ENCODE measurements around the gene EZH1.
"Not testable (repeated sequence)": the region's sequence is repeated elsewhere in the genome, so short reads cannot be mapped to it uniquely, and the experiment has no call there.

EZH1 gene

DNA sequence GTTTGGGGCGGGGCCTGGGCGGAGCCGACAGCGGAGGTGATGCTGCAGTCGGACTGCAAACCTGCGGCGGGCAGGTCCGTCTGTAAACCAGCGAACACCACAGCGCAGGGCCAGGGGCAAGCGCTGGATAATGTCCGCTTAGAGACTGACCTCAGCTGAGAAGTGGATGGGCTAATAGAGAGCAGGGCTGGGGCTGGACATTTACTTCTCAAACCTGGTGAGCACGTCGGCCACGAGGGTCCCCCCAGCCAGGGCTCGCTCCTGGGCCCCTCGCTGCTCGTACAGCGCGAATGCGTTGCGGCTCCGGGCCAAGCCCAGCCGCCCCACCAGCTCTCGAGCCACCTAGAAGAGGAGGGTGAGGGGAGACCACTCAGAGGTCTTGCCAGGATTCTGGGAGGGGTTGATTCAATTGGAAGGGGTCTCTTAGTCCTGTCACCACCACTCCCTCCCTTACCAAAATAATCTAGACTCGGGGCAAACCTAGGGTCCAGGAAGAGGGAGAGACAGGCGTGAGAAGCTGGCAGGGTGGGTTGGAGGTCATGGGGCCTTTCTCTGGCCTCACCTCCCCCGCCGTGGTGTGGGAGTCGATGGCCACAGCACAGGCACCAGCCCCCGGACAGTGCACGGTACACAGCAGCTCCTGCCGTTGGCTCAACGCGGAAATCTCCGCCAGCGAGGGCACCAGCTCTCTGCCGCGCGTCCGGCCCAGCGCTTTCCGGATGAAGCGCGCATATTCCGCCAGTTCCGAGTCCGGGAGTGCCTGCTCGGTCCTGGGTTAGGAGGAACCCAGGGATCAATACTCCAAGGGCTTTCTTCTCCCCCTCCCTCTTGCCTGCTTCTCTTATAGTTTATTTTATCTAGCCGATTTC is 73.8 kb downstream of the EZH1 start:
- Histone ChIP-seq H3K27ac (ENCODE audit: low read length) (no peak overlapping the region), H3K36me3 (ENCODE audit: control insufficient read depth, low read depth, low read length) (peaks cover 5% of the 10 kb centered on the region), H3K27me3 (ENCODE audit: control insufficient read depth, insufficient read depth, low read length) (peaks cover 69% of the 10 kb centered on the region), H3K4me1 (ENCODE audit: control insufficient read depth, low read depth, low read length) (peaks cover 25% of the 10 kb centered on the region), H3K9me3 (ENCODE audit: control insufficient read depth, low read depth, low read length) (no peaks in the 10 kb centered on the region), H3K9ac (ENCODE audit: low read length) (no peak overlapping the region), H3K4me3 (ENCODE audit: low read length) (peak overlapping the region; percentile 66)

DNA sequence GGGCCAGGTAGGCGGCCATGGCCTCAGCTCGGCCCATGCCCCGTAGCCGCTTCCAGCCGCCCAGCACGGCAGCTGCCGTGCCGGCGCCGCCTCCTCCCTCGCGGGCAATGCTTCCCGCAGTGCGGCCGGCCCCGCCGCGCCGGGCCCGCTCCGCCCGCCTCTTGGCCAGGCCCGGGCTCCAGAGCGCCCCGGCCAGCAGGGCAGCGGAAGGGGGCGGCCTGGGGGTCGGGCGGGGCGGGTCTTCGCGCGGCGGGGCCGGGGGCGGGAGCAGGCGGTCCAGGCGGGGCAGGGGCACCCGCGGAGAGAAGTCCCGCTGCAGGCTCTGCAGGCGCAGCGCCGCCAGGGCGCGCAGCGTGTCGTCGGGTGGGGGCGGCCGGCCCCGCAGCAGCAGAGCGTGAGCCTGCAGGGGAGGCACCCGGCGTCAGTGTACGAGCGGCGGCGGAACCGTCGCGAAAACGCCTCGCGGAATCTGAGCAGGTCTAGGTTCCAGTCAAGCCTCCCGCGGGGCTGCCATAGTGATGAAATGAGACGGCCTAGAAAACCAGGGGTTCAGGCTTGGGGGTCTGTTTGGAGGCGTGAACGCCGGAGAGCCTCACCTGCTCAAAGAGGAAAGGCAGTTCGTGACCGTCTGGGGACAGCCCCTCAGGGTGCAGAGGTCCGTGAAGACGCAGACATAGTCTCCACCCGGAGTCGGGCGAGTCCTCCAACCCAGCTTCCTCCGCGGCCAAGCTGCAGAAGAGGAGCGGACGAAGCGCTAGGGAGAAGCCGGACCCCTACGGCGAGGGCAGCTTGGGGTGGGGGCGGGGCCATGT is 74.7 kb downstream of the EZH1 start:
- Histone ChIP-seq H3K9ac (ENCODE audit: low read length) (no peak overlapping the region), H3K4me1 (ENCODE audit: control insufficient read depth, low read depth, low read length) (peaks cover 25% of the 10 kb centered on the region), H3K4me3 (ENCODE audit: low read length) (peak overlapping the region; percentile 66), H3K27me3 (ENCODE audit: control insufficient read depth, insufficient read depth, low read length) (peaks cover 61% of the 10 kb centered on the region), H3K27ac (ENCODE audit: low read length) (no peak overlapping the region), H3K36me3 (ENCODE audit: control insufficient read depth, low read depth, low read length) (peaks cover 5% of the 10 kb centered on the region), H3K9me3 (ENCODE audit: control insufficient read depth, low read depth, low read length) (no peaks in the 10 kb centered on the region)

DNA sequence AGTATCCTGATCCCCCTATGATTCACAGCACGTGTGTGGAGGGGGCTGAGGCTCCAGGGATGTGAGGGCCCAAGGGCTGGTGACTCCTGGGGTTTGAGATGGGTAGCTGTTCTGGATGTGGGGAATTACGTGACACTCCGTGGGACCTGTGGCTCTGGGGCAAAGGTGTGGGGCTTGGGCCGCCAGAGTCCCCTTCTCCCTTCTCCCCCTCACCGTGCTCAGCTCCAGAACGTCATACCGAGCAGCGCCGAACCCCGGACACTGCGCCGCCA is 75.2 kb downstream of the EZH1 start:
- H3K9me3 ChIP-seq (ENCODE audit: control insufficient read depth, low read depth, low read length): no peaks in the 10 kb centered on the region
- peaks cover 5% of the 10 kb centered on the region for H3K36me3 ChIP-seq (ENCODE audit: control insufficient read depth, low read depth, low read length)
- H3K9ac ChIP-seq (ENCODE audit: low read length): no peak overlapping the region
- H3K4me1 ChIP-seq (ENCODE audit: control insufficient read depth, low read depth, low read length): peaks cover 24% of the 10 kb centered on the region
- H3K4me3 ChIP-seq (ENCODE audit: low read length): peak overlapping the region; percentile 51
- peaks cover 56% of the 10 kb centered on the region for H3K27me3 ChIP-seq (ENCODE audit: control insufficient read depth, insufficient read depth, low read length)
- no peak overlapping the region for H3K27ac ChIP-seq (ENCODE audit: low read length)

DNA sequence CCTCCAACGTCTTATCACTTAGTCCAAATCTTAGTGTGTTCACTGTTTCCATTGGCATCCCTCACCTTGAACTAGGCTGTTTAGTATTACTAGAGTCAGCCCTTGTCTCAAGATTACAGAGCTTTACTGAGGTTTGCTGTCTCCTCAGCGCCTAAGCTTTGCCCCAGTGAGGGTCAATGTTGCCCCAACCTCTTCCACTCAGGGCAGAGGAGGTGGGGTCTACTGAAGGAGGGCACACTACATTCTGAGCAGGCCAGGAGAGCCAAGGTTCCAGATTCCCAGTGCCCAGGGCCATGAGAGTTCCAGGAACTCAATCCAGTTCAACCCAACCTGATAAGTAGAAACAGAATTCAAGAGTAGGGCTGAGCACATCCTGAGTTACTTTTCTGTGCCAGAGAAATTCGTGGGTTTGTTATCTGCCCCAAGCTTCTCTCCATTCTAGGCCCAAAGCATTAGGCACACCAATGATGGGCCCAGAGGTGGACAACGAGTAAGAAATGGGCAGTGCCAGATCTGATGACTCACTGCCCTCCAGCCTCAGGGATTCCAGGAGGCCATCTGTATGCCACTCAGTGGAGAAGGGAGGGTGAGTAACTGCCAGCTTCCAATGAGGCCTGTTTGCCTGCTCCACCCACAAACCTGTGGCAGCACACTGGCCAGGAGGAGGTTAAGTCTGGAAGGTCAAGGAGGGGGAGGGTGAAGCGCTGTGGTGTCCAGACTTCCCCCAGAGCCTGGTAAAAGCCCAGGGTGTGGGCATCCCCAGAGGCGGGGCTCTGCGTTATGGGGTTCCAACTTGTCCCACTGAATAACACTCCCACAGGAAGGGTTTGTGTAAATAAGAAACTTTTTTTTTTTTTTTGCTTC is 77.5 kb downstream of the EZH1 start:
- peaks cover 16% of the 10 kb centered on the region for H3K4me1 ChIP-seq (ENCODE audit: control insufficient read depth, low read depth, low read length)
- no peak overlapping the region for H3K4me3 ChIP-seq (ENCODE audit: low read length)
- no peaks in the 10 kb centered on the region for H3K9me3 ChIP-seq (ENCODE audit: control insufficient read depth, low read depth, low read length)
- no peak overlapping the region for H3K9ac ChIP-seq (ENCODE audit: low read length)
- no peak overlapping the region for H3K27ac ChIP-seq (ENCODE audit: low read length)
- H3K36me3 ChIP-seq (ENCODE audit: control insufficient read depth, low read depth, low read length): peaks cover 5% of the 10 kb centered on the region
- peaks cover 32% of the 10 kb centered on the region for H3K27me3 ChIP-seq (ENCODE audit: control insufficient read depth, insufficient read depth, low read length)

DNA sequence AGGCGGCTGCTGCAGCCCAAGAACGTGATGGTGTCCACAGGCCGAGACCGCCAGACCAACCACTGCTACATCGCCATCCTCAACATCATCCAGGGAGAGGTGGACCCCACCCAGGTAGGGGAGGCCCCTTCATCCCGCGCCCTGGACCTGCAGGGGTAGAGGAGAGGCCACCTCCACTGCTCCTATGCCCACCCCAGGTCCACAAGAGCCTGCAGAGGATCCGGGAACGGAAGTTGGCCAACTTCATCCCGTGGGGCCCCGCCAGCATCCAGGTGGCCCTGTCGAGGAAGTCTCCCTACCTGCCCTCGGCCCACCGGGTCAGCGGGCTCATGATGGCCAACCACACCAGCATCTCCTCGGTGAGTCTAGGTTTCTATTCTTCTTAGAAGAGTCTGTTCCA is 78.7 kb downstream of the EZH1 start:
- H3K9ac ChIP-seq (ENCODE audit: low read length): not testable (repeated sequence)

DNA sequence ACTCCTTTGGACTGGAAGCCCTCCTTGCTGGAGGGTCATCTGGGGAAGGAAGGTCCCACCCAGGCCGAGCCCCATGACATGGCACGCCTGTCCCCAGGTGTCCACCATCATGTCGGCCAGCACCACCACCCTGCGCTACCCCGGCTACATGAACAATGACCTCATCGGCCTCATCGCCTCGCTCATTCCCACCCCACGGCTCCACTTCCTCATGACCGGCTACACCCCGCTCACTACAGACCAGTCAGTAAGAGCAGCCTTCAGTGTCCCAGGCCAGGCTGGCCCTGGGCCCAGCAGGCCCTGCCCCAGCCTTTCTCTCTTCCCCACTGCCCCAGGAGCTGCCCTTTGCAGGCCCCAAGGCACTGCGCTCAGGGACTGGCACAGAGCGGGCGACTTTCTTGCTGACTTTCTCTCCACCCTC is 79.2 kb downstream of the EZH1 start:
- H3K27me3 ChIP-seq (ENCODE audit: control insufficient read depth, insufficient read depth, low read length): peaks cover 15% of the 10 kb centered on the region
- H3K27ac ChIP-seq (ENCODE audit: low read length): no peak overlapping the region
- H3K4me3 ChIP-seq (ENCODE audit: low read length): no peak overlapping the region
- no peaks in the 10 kb centered on the region for H3K9me3 ChIP-seq (ENCODE audit: control insufficient read depth, low read depth, low read length)
- H3K9ac ChIP-seq (ENCODE audit: low read length): no peak overlapping the region
- peaks cover 7% of the 10 kb centered on the region for H3K4me1 ChIP-seq (ENCODE audit: control insufficient read depth, low read depth, low read length)
- peaks cover 9% of the 10 kb centered on the region for H3K36me3 ChIP-seq (ENCODE audit: control insufficient read depth, low read depth, low read length)

More for the DNA sequence above, 78.7 kb downstream of the EZH1 start:
- H3K27me3 ChIP-seq (ENCODE audit: control insufficient read depth, insufficient read depth, low read length): peaks cover 20% of the 10 kb centered on the region
- H3K4me1 ChIP-seq (ENCODE audit: control insufficient read depth, low read depth, low read length); H3K36me3 ChIP-seq (ENCODE audit: control insufficient read depth, low read depth, low read length); H3K9me3 ChIP-seq (ENCODE audit: control insufficient read depth, low read depth, low read length); H3K27ac ChIP-seq (ENCODE audit: low read length); H3K4me3 ChIP-seq (ENCODE audit: low read length): not testable (repeated sequence)

DNA sequence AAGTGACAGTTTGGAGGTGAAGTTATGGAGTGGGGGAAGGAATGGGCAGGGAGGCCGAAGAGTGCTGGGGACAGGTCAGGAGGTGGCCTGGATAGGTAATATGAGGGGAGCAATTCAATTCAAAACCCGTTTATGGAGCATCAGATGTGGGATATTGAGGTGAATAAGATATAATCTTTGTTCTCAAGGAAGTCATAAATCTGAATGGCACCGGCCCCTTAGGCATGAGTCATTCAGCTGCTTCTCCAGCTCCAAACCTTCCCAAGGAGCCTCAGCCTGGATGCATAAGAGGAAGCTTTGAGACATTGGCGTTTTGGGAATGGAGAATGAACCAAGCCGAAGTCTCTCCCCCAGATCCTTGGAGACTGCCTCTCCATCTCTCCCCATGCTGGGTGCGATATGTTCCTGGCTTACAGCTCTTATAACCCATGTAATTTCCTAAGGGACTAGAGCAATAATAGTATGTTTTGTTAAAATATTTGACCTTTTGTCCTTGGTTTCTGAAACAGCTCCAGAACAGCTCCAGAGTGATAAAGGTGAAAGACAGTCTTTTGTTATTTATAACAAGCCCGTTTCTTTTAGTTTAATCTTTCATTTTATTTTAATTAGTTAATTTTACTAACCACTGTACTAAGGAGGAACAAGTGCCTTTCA is 84.0 kb downstream of the EZH1 start:
- H3K36me3 ChIP-seq (ENCODE audit: control insufficient read depth, low read depth, low read length): peaks cover 4% of the 10 kb centered on the region
- H3K27me3 ChIP-seq (ENCODE audit: control insufficient read depth, insufficient read depth, low read length): no peaks in the 10 kb centered on the region
- H3K27ac ChIP-seq (ENCODE audit: low read length): no peak overlapping the region
- no peak overlapping the region for H3K9ac ChIP-seq (ENCODE audit: low read length)
- no peaks in the 10 kb centered on the region for H3K9me3 ChIP-seq (ENCODE audit: control insufficient read depth, low read depth, low read length)
- peaks cover 7% of the 10 kb centered on the region for H3K4me1 ChIP-seq (ENCODE audit: control insufficient read depth, low read depth, low read length)
- peak overlapping the region; percentile 6 for H3K4me3 ChIP-seq (ENCODE audit: low read length)

DNA sequence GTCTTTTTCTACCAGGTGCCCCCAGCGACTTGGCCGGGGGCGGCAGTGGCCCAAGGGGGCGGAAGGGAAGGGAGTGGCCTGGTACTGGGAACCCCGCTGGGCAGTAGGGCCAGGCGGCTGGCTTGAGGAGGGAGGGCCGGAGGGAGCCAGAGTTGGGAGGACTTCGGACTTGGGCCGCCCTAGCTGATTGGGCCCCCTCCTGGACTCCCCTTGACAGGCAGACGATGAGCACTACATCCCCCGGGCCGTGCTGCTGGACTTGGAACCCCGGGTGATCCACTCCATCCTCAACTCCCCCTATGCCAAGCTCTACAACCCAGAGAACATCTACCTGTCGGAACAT is 84.9 kb downstream of the EZH1 start:
- peak overlapping the region; percentile 76 for H3K4me3 ChIP-seq (ENCODE audit: low read length)
- not testable (repeated sequence) for H3K27ac ChIP-seq (ENCODE audit: low read length); H3K36me3 ChIP-seq (ENCODE audit: control insufficient read depth, low read depth, low read length)

DNA sequence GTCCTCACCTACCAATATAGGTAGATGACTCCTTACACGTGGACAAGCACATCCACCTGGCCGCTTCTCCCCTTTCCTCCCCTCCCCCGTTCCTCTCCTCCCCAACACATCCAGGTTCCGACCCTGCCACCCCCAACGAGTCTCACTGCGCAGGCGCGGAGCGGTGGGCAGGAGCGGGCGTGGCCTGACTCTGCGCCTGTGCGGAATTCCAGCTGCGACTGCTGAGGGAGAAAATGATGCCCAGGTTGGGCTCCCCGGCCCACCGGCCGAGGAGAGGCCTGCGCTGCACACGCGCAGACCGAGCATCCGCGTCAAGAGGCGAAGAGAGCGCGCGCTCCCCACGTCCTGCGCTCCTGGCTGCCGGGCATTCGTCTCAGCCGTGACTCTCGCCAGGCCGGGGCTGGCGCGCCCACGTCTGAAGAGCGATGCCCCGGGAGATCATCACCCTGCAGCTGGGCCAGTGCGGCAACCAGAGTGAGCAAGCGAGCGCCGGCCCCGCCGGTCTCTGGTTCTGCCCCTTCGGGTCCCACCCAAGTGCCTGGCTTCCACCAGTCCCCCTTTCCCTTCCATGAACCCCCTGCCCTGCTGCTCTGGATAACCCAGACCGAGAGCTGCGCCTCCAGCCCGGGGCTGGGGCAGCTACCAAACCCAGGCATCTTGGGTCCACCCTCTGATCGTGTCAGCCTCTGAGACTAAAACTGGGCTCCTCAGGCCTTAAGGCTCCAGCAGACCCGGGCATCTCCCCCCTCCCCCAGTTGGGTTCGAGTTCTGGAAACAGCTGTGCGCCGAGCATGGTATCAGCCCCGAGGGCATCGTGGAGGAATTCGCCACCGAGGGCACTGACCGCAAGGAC is 85.5 kb downstream of the EZH1 start, which contains the start of gene TUBG2:
TUBG2 (plus strand) TSS at position 206 of the 853 bp plus-strand sequence; CDS start at position 426, 220 bp downstream.
- peak within 1 kb of the TSS; percentile 76 for H3K4me3 ChIP-seq (ENCODE audit: low read length)
- H3K27ac ChIP-seq (ENCODE audit: low read length): no peak within 1 kb of the TSS

More for the DNA sequence above, 84.9 kb downstream of the EZH1 start:
- not testable (repeated sequence) for H3K27me3 ChIP-seq (ENCODE audit: control insufficient read depth, insufficient read depth, low read length); H3K9me3 ChIP-seq (ENCODE audit: control insufficient read depth, low read depth, low read length); H3K4me1 ChIP-seq (ENCODE audit: control insufficient read depth, low read depth, low read length)
- H3K9ac ChIP-seq (ENCODE audit: low read length): peak overlapping the region; percentile 43

DNA sequence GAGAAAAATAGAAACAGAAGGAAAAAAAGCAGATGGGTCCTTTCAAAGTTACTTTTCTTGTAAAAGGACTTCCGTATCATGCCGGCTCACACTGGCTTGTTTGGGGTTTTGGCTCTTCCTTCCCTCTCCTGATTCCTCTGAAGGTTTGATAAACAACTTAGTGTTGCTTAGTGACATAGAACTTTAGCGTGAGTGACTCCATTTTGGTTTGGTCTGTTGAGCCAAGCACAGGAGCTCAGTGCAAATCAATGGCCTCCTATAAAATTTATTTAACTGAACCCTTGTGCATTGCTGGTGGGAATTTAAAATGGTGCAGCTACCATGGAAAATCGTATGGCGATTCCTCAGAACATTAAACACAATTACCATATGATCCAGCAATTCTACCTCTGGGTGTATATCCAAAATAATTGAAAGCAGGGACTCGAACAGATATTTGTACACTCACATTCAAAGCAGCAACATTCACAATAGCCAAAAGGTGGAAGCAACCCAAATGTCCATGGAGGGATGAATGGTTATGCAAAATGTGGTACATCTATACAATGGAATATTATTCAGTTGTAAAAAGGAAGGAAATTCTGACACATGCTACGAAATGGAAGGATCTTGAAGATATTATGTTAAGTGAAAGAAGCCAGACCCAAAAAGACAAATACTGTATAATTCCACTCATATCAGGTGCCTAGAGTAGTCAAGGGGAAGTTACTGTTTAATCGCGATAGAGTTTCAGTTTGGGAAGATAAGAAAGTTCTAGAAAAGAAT is 86.8 kb downstream of the EZH1 start:
- Histone ChIP-seq H3K4me3 (ENCODE audit: low read length) (no peak overlapping the region), H3K4me1 (ENCODE audit: control insufficient read depth, low read depth, low read length) (peaks cover 10% of the 10 kb centered on the region), H3K9ac (ENCODE audit: low read length) (no peak overlapping the region), H3K27ac (ENCODE audit: low read length) (no peak overlapping the region), H3K36me3 (ENCODE audit: control insufficient read depth, low read depth, low read length) (peaks cover 4% of the 10 kb centered on the region), H3K9me3 (ENCODE audit: control insufficient read depth, low read depth, low read length) (no peaks in the 10 kb centered on the region), H3K27me3 (ENCODE audit: control insufficient read depth, insufficient read depth, low read length) (peaks cover 4% of the 10 kb centered on the region)

More for the DNA sequence above, 85.5 kb downstream of the EZH1 start, which contains the start of gene TUBG2:
- H3K4me1 ChIP-seq (ENCODE audit: control insufficient read depth, low read depth, low read length): peaks cover 7% of the 10 kb centered on the region
- peaks cover 4% of the 10 kb centered on the region for H3K36me3 ChIP-seq (ENCODE audit: control insufficient read depth, low read depth, low read length)
- peak within 1 kb of the TSS; percentile 43 for H3K9ac ChIP-seq (ENCODE audit: low read length)
- no peaks in the 10 kb centered on the region for H3K27me3 ChIP-seq (ENCODE audit: control insufficient read depth, insufficient read depth, low read length)
- H3K9me3 ChIP-seq (ENCODE audit: control insufficient read depth, low read depth, low read length): no peaks in the 10 kb centered on the region
